HG03103 (cell line): ENCODE measurements around the gene GPBP1.
"Not testable (repeated sequence)": the region's sequence is repeated elsewhere in the genome, so short reads cannot be mapped to it uniquely, and the experiment has no call there.

Source experiments
- ATAC-seq: cut with Tn5 transposase; IDR thresholded peaks from one replicate; pipeline ENCODE4 v1.9.1; 2021; ENCODE audit warnings: low read depth; ENCODE audit not compliant: unreplicated experiment

The GPBP1 gene

DNA sequence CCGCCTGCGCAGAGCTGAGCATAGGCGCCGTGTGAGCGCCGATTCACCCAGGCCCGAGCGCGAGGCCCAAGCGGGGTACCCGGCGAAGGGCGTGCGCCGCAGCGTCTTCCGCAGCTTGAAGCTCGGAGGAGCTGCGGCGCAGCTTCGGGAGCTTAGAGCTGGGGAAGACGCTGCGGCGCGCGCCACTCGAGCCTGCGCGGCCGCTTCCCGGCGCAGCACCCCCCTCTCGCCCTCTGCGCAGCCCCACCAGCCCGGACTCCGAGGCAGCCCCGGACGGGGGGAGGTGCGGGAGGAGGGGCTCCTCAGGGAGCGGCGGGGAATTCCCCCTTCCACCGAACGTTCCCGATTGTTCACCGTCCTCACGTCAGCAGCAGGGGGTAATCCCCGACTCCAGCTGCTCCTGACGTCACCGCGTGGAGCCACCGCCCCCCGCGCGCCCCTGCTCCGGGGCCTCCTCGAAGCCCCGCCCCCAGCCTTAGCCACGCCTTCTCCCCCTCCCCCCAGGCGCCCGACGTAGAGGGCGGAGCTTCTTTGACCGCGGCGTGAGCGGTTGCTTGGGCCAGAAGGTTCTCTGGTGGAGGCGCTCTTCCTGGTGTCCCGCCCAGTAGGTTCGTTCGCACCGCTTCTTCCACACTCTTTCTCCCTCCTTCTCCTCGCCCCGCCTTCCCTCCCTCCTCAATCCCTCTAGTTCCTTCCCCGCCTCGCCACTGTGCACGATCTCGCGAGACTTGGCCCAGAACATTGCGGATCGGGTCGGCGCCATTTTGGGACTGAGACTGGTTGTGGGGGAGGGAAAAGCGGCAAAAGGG, at the start of gene GPBP1:
GPBP1 (plus strand) TSS at position 741 of the 809 bp plus-strand sequence. CDS start 40,072 bp downstream, outside the sequence.
- peak; percentile 55 for ATAC-seq

DNA sequence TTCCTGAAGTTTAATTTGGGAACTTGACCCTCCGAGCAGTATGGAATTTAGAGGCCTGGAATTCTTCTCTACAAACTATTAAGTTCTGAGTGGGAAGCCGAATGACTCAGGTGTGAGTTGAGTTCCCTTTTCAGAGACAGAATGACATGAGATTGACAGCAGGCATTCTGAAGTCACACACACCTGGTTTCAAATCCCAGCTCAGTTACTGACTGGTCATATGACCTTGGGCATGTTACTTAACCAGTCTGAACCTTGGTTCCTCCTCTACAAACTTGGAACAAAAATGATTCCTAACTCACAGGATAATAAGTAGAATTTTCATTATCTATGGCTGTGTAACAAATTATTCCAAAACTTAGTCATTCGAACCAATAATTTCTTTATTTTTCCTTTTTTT, 45.5 kb upstream of the GPBP1 start:
- ATAC-seq: no peak

GRCh38 chr5:57133574-57133973, 40.3 kb upstream of the GPBP1 start:
- no peak for ATAC-seq

DNA sequence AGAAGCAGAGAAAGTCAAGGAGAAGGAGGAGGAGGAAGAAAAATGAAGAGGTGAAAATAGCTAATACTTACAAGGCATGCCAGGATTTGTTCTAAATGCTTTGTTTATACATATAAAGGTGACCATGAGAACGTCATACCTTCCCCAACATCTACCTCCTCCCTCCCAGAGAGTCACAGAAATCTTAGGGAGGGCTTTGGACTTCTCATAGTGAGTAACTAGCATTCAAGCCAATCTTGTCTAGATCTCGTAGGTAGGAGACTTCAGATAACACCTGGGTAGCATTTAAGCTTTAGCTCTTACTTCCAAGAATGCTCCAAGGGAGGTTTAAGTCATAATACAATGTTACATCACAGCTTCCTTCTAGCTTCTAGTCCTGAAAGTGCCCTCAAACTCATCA, 36.5 kb upstream of the GPBP1 start:
- no peak for ATAC-seq

DNA sequence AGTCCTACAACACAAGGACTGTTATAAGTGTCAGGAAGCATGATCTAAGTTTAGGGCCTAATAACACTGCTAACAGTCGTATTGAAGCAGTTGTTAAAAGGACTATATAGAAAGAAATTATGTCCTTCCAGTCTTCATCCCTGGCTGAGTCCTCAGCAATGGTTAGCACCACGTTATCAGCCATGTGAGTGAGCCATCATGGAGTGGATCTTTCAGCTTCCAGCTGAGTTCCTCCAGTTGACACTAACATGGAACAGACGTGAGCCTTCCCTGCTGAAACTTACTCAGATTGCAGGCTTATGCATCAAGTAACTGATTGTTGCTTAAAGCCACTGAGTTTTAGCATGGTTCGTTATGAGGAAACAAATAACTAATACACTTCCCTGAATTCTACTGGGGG, 21.5 kb upstream of the GPBP1 start:
- ATAC-seq: no peak

DNA sequence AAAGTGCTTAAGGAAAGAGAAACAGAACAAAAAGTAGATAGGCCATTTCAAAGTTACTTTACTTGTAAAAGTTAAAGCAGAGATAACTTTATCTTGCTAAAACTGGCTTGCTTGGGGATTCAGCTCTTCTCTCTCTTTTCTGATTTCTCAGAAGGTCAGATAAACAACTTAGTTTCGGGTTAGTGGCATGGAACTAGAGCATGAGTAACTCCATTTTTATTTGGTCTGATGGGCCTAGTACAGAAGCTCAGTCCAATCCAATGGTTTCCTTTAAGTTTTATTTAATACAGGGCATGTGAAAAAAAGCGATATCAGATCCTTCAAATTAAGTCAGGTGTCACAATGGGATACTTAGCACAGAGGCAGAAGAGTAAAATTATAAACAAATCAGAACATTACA, 18.8 kb upstream of the GPBP1 start:
- no peak for ATAC-seq

DNA sequence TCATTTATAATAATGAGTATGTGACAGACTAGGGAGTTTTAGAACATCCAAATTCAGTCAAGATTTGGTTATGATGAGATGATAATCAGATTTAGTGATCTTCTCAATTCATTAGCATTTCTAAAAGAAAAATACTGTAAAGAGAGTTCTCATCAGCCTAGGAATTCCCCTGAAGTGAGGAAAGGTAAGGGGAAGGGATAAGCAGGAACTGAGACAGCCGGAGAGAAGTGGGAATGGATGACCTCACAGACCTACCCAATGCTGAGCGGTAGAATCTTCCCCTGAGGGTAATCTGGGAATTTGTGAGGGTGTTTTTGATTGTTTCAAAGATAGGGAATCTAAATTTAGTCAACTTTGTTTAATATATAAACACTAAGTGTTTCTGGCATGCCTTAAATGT, 16.7 kb upstream of the GPBP1 start:
- no peak for ATAC-seq

- ATAC-seq: no peak
Observed at GRCh38 chr5:57157666-57158065, 16.2 kb upstream of the GPBP1 start.

DNA sequence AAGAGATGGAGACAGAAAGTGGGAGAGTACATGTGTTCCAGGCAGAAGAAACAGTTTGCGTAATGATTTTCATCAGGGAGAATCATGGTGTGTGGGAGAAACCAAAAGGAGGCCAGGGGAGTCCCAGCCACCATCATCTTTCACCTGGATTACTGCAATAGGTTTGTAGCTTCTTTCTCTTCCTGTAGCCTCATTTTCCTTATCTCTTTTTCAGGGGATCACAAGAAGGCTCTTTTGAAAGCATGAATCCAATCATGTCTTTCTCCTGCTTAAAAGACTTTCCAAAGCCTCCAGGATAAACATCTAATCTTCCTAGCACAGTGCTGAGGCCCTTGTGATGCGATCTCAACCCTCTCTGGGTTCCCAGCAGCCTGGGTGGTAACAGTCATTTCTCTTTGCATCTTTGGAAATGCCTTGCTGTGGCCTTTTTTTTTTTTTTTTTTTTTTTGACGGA, 10.3 kb upstream of the GPBP1 start:
- ATAC-seq: no peak

- ATAC-seq: no peak
Observed at GRCh38 chr5:57164124-57164523, 9.7 kb upstream of the GPBP1 start.

DNA sequence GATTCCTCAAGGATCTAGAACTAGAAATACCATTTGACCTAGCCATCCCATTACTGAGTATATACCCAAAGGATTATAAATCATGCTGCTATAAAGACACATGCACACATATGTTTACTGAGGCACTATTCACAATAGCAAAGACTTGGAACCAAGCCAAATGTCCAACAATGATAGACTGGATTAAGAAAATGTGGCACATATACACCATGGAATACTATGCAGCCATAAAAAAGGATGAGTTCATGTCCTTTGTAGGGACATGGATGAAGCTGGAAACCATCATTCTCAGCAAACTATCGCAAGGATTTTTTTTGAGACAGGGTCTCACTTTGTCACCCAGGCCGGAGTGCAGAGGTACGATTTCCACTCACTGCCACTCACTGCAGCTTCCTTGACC, 8.7 kb upstream of the GPBP1 start:
- not testable (repeated sequence) for ATAC-seq

- no peak for ATAC-seq
Observed at GRCh38 chr5:57166276-57166675, 7.6 kb upstream of the GPBP1 start.

GRCh38 chr5:57167201-57167600, 6.7 kb upstream of the GPBP1 start:
- ATAC-seq: no peak

DNA sequence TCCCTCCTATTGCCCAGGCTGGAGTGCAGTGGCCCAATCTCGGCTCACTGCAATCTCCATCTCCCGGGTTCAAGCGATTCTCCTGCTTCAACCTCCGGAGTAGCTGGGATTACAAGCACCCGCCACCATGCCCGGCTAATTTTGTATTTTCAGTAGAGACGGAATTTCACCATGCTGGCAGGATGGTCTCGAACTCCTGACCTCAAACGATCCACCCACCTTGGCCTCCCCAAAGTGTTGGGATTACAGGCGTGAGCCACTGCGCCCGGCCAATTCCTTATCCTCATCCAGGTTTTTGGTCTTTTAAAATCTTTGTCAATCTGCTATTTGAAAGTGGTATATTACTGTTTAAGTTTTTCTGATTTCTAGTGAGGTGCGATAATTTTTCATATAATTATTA, 3.7 kb upstream of the GPBP1 start:
- ATAC-seq: not testable (repeated sequence)

GRCh38 chr5:57171816-57172465, 1.9 kb upstream of the GPBP1 start:
- no peak for ATAC-seq

- no peak for ATAC-seq
Observed at GRCh38 chr5:57172466-57173318, 1.2 kb upstream of the GPBP1 start.

DNA sequence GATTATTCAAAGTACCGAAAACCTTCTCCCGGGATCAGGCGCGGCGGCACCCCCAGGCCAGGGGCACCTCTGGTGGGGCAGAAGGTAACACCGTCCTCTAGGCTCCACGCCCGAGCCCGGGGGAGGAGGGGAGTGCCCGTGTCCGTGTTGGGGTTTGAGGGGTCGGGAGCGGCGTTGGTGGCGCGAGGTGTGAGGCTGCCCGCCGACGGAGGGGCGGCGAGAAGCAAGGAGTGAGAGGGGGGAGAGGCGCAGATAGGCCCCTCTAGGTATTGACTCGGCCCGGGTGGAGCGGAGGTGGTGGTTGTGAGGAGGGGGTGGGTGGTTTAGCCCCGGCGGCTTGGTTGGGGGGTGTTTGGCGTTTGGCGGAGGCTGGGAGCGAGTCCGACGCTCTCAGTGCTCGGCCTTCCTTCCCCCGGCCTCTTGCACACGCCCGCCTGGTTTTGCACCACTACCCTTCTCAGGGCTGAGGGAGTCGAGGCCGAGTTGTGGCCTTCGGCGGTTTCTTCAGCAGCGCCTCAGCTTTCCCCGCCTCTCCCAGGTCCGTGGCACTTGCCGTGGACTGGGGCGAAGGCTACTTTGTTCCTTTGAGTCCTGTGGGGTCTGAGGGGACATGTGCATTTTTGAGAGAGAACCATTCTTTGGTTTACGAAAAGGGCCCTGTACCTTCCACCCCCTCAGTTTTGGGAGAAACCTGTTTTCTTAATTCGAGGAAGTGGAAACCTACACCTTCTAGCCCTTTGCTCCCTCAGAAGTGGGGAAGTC, 450 bp downstream of the GPBP1 start:
- no peak for ATAC-seq

GRCh38 chr5:57174890-57175510, 1.1 kb downstream of the GPBP1 start:
- ATAC-seq: no peak

- ATAC-seq: no peak
Observed at GRCh38 chr5:57175551-57176309, 1.9 kb downstream of the GPBP1 start.
